Stimulated activated CD4-positive, alpha-beta T cell treated with anti-CD3 and anti-CD28 coated beads, Interleukin-2, amount 100 ng/mL, for 24 hours (primary cell): Measurements from ENCODE around the gene DENND6B.

Source experiments
- DNase-seq, 2 donors: peaks; one replicate each; pipeline ENCODE4 v3.0.0-alpha.2; 2020

Gene DENND6B

DNA sequence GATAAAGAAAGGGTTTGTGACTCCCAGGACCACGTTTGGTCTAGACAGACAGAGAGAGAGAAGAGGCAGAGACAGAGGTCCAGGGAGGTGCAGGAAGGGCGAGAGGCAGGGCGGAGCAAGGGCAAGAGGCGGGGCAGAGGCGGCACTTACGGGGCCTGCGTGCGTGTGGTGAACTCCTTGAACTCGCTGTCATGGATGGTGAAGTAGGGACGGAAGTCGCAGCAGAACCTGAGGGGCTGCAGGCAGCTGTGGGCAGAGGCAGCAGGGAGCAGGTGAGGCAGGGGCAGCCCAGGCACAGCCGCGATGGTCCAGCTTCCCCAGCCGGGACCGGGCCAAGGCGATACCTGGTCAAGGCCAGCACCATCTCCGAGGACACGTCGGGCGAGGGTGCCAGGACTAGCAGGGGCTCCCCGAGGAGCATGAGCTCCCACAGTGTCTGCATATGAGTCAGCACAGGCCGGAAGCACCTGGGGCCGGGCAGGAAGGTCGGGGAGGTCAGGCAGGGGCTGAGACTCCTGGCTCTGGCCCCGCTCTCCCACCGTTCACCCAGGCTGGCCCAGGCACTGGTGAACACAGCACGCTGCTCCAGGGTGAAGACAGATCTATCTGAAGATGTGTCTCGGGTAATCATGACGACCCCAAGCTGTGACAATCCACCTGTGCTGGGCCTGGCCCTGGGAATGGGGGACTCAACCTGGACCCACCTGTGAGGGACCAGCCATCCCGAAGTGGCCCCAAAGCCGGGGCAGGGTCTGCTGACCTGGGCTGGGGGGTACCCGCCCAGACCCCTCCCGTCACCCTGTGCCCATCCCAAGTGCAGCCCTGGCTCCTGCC lies 12.1 kb downstream of the DENND6B start:
- peak; percentile 76 to 82 for DNase-seq

DNA sequence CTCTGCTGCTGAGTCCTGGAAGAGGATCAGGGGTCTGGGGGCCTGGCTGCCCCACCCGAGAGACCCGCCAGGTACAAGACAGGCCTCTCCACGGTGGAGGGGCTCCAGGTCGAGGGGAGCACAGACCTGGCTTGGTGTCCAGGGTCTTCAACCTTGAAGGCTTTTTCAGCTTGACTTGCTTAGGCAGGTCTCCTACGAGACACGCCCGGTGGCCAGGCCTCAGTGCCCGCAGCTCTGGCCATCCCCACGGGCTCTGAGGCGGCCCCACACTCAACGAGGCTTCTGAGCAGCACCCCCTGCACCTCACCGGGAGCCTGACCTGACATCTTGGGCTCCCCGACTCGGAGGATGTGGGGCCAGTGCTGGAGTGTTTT lies 12.7 kb downstream of the DENND6B start:
- no peak for DNase-seq

DNA sequence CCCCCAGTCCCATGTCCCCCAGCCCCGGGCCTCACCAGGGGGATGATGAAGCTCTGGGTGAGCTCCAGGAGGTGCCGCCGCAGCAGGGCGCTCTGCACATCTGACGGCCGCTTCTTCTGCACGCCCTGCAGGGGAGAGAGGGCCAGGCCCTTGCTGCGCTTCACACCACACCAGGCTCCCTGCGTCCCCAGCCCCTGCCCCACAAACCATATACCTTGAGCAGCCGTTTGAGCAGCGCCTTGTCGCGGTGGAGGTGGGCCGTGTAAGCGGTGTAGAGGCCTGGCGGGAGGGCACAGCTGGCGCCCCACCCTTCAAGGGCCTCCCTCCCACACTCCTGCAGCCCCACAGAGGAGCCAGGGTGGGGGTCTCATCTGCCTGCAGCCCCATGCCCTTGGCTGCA lies 13.2 kb downstream of the DENND6B start:
- no peak for DNase-seq

DNA sequence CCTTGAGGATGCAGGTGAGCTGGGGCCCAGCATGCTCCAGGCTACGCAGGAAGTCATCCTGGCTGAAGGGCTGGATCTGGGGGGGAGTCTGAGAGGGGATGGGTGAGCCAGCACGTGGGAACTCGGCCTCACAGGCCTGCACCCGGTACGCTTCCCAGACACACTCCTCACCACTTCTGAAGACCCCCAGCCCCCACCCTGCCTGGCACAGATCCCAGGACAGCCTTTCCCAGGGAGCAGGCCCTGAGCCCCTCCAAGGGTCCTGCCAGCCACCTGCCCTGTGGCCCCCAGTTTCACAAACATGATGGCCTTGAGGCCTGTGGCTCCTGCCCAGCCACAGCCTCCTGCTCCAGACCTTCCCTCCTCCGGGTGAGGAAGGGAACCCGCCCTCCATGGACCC lies 13.8 kb downstream of the DENND6B start:
- DNase-seq: no peak

DNA sequence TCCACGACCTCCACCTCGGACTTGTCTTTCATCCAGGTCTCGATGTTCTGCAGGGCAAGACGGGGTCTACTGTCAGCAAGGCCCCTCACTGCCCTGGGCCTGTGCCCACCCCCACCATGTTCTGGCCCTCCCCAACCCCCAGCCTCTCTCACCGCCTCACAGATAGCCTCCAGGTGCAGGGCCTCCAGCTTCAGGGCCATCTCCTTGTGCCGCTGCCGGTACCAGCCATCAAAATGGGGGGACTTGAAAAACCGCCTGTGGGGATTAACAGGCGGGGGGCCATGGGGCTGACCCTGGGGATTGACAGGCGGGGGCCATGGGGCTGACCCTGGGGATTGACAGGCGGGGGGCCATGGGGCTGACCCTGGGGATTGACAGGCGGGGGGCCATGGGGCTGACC lies 14.4 kb downstream of the DENND6B start:
- DNase-seq: no peak

DNA sequence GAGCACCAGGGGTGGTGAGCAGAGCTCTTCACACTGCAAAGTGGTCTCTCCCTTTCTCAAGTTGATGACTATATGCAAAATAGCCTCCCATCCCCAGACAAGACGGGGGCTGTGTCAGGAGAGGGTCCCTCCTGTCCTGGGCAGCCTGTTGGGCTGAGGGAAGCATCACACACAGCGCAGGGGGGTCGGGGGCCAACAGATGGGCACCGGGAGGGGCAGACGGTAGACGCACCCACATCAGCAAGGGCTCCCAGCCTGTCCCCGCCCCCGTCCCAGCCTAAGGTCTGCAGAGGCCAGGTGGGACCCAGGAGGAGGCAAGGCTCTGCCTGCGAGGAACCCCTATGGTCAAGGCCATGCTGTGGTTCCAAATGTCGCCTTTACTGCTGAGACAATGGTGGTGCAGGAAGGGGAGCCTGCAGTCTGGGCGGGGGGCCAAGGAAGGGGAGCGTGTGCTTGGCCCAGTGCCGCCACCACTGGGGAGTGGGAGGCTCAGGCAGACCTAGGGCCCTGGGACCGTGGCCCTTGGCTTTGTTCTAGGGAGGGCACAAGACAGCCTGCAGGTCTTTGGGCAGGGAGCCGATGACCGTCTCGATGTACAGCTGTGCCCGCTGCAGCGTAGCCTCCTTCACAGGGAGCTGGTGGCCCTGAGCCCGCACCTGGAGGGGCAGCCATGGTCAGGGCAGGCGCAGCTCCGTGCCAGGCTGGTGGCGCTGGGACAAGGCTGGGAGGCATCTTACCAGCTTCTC lies 15.0 kb downstream of the DENND6B start:
- DNase-seq: no peak

DNA sequence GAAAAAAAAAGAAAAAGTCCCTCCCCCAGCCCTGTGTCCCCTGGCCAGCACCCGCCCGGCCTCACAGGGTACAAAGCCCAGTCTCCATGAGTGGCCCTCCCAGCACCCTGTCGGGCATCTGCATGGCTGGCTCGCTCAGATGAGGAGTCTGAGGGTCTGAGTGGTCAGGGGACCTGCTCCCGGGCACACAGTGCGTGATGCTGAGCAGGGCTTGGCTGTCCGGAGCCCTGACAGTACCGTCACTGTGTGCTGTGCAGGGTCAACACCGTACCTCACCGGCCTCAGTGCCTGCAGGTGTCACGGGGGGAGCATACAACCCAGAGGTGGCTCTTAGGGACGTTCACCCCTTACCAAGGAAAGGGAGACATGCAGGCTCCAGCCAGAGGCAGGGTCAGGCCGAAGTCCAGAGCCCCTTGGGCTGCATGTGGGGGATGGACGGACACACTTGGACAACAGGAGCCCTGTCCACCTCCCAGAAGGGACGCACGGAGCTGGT lies 15.8 kb downstream of the DENND6B start:
- no peak for DNase-seq

DNA sequence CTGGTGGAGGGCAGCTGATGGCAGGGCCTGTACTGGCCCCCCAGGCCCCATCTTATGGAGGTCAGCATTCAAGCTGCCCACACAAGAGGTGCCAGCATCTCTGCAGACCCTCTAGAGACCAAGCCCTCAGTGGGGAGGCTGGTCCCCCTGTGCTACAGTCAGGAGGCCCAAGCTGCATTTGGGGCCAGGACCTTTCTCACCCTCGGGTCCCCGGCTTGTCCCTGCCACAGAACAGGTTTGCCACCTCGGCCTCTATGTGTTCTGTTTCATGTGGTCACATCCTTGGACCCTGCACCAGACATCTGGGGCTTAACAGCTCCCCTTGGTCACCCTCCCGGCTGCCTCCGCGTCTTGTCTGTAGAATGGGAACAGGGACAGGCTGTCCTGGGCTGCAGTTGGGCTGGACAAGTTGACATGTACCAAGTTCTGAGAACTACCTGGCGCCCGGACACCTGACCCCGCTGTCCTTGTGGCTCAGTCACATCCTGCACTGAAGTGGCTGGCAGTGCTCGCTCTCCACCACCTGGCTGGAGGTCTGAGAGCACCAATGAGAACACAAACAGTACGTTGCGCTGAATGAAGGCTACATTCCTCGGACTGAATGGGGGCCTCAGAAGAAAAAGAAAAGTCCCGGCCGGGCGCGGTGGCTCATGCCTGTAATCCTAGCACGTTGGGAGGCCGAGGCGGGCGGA lies 16.6 kb downstream of the DENND6B start:
- DNase-seq: no peak

DNA sequence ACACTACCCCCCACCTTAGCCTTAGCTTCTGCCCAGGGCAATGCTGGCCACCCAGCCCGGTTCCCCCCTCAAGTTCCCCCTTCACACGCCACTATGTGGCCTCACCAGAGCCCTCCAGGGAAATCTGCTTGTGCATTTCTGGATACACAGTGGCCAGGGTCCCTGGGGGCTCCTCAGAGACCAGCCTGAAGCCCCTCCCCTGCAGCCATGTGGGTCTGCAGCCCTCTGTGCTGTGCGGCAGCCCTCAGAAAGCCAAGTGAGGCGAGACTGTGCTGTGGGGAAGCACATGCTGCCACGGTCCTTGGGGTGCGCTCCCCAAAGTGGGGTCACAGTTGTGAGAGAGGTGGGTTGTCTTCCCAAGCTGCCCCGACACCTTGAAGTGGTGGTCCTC lies 17.2 kb downstream of the DENND6B start:
- no peak for DNase-seq

DNA sequence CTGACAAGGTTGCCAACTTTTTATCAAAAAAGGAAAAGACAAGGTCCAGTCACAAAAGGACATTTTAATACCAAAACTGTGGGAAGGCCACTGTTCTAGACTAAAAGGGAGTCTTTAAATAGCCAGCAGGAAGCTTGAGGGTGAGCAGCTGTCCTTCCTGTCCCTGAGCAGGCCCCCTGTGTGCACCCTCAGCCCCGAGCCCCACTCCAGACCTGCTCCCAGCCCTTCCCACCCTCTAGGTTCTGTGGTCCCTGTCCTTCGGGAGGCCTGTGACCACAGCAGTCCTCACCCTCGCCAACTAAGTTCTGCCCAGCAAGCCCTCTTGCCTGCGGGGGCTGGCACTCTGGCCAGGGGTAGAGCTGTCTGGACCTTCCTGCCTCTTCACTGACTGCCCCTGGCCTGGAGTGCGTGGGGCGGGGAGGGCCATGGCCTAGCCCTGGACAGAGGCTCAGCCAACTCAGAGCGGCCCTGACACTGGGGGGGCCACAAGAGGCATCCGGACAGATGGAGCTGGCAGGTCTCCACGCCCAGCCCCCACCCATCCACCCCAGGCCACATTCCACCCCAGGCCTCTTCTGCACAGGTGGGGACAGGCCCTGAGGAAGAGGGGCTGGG lies 17.7 kb downstream of the DENND6B start:
- no peak for DNase-seq

DNA sequence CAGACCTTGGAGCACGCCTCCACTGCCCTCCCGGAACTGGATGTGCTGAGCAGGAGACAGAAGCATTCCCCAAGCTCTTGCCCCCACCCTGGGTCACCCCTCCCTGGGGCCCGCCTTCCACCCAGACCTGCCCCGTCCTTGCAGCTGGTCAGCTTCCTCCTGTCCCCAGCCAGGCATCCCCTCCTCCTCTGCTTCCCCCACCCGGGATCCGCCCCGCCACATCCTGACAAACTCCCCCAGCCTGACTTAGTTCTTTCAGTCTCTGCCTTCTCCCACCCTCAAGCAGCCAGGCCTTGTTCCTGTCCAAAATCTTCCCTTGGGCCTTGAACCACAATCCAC lies 18.2 kb downstream of the DENND6B start:
- no peak for DNase-seq

DNA sequence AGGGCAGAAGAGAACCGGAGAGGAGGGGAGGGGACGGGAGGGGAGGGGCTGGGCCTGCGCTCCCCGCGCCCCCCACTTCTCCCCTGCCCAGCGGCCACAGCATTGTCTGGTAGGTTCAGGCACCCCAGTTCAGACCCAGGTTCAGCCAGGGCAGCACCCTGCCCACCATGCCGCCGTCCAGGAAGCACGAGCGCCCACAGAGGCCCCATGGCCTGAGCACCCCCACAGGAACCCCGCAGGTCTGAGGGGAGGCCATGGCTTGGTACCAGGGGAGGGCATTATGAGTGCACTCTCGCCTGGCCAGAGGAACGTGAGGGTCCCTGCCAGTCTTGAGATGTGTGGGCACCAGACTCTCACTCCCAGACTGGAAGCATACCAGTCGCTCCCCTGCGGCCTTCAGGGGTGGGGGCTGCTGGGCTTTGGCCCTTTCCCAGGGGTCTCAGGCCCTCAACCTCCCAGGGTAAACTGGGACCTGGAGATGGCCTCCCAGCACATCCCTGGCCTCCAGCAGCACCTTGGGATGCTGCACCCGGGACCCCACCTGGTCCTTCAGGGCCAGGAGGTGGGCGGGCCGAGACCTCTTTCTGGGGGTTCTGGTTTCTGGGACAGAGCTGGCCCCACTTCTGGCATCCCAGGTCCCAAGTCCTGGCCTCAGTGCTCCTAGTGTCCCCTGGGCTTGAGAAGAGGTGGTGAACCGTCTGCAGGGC lies 18.8 kb downstream of the DENND6B start:
- DNase-seq: no peak

DNA sequence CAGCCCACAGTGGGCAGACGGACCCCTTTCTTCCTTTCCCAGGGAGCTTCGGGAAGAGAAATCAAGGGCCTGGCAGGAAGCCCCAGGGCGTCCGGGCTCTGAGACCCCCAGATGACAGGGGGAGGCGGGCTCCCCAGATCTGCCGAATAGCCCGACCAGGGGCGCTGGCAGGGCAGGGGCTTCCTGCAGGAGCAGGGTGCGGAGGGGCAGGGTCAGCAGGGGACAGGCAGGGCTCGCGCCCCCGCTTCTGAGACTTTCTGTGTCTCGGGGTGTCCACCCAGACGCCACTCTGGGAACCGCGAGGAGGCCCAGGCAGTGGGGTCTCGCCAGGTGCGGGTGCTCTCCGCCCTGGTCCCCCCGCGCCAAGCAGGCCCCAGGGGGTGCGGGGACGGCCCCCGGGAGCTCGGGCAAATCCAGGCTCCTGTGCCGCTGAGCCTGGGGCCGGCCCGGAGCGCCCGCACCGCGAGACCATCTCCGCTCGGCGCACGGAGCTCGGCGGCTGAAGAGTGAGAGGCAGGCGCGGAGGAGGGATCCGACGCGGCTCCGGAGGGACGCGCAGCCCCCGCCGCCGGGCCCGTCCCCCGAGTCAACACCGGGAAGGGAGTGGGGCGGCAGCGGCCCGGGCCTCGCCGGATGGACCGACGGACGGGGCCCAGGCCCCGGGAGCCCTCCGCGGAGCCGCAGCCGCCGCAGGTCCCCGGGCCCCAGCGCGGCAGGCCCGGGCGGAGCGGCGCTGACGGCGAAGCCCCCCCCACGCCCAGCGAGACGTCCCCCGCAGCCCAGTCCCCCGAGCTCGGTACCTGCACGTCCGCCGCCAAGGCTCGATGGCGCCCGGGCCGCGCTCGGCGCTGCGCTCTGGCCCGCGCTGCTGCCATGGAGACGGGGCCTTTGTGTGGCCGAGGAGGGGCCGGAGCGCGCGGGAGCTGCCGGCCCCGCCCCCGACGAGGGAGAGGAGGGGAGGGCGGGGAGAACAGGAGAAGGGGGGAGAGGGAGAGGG lies 19.8 kb downstream of the DENND6B start, which contains the start of gene PLXNB2:
Gene PLXNB2, minus strand, starts transcription at position 894 of the 997 bp plus-strand sequence. CDS start 17,062 bp downstream, outside the sequence.
- peak in 1 of 2 donors; percentile 58 for DNase-seq

DNA sequence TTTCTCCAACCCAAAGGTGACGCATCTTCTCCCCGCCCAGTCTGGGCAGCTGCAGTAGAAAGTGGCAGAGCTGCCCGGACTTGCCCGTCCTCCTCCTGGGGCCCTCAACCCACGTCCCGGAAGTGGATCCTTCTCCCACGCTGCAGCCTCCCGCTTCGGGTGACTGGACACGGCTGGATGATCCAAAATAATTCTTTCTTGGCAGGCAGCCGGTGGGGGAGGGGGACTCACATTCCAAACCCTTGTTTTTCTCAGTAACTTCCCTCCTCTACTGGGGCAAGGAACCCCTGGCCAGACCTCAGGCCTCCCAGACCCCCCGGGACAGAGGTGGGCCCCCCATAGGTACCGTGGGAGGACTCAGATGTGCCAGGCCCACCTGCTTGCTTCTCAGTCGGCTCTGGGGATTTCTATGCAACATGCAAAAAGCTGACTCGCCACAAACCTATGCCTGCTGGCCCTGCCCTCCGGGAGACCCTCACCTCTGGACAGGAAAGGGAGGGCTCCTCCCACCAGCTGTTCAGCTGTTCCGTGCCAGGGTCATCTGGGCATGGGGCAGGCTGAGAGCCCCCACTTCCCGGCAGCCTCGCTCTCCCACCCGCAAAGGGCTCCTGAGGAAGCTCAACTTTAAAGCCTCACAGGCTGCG lies 20.8 kb downstream of the DENND6B start:
- DNase-seq: no peak

DNA sequence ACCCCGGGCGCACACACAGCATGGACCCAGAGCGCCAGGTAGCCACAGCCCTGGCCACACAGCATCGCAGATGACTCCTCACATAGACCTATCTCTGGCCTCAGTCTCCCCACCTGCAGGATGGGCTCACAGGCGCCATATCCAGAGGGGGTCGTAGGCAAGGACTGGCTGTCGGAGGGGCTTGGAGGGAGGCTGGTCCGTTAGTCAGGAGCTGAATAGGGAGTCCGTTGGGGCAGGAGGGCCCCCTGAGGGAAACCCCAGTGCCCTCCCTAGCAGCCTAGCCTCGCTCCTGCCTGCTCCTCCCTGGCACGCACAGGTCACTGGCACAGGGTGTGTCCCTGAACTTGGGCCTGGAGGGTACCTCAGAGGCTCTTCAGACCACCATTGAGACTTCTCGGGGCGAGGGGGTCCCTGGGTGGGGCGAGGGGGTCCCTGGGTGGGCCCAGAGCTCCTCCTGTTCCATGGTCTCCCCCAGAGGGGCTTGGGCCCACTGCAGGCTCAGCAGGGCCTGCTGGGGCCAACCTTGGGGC lies 21.4 kb downstream of the DENND6B start:
- no peak for DNase-seq

DNA sequence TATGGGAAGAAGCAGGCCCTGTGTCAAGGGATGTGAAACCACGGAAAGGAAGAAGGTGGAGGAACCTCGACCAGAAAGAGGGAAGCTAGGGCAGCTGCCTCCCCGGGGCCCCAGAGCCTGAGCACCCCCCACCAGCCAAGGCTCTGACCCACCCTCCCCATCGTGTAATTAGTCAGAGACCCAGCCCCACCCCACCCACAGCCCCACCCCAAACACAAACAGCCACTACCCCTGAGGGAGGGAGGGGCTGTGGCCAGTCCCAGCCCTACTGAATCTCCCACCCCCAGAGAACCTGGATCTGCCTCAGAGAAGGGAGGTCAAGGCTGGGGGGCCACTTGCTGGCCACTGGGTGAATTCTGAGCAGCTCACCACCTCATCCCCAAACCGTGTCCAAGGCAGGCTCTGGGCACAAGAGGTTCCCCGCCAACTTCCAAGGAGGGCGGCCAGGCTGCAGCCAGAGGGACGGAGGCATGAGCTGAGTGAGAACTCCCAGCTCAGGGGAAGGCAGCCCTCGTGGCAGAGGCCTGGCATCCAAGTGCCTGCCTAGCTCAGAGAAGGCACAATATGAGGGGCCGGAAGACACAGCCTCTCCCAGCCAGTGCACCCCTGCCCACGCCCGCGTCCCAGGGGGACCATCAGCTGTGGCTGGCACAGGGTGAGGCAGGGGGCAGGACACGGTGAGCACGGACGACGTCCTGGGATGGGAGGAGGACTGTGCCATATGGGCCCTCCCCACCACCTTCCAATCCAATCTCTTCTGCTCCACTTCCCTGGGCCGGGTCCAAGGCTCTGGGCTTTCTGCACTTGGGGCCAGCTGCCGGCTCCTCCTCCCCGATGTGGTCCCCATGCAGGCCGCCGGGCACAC lies 22.1 kb downstream of the DENND6B start:
- no peak for DNase-seq

DNA sequence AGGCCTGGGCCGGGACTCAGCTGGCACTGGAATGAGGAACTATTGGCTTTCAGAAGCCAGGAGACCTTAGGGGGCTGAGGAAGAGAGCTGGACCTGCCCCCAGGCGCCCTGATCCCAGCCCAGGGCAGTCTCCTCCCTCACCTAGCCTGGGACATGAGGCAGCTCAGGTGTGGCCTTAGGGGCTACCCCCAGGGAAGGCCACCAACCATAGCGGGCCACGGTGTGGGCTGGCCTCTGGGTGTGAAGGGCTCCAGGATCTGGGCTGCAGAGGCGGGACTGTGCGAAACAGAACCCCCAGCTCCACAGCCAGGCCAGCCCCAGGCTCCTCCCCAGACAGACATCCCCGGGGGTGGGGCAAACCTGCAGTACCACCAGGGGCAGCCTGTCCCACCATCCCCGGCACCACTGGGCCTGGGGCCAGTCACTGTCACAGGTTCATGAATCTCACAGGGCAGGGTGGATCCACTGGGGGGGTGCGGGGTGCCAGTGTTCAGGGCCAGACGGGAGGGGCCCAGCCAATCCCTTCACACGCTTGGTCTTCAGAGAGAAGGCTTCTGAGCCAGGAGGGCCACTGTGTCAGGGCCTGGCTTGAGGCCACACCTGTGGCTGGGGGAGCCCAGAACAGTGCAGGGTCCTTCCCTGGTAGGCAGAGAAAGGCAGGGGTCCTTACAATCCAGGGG lies 22.8 kb downstream of the DENND6B start:
- no peak for DNase-seq

DNA sequence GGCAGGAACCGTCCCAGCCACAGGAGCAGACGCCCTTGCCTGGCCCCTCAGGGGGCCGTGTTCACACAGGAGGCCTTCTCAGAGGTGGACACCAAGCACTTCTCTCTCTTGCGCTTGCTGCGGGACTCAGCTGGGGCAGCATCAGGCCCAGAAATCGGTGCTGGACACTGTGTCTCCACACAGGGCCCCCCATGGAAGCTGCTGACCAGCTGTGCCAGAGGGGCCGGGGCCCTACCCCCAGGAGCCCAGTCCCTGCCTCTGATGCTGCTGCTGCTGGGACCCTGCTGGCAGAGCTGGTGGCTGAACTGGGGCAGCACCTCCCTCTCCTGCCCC lies 23.3 kb downstream of the DENND6B start:
- DNase-seq: no peak

DNA sequence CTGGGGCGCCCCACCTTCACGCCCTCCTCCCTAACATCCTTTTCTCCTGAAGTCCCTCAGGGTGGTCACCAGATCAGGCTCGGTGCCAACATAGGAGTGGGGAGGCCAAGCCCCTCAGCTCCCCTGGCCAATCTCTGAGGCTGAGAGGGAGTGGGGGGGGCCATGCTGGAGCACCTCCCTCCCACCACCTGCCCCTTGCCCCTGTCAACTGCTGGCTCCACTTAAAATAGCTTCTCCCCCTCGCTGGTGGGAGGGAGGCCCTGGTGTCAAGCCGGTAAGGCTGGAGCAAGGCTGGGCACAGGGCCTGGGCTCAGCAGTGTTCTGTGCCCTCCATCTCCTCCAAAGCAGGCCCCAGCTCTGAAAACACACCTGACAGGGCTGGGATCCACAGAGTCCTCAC lies 24.2 kb downstream of the DENND6B start:
- no peak for DNase-seq
